GF-D8 (cell line): ENCODE data around the gene ARHGAP22.
"Not testable (repeated sequence)": the region's sequence is repeated elsewhere in the genome, so short reads cannot be mapped to it uniquely, and the experiment has no call there.

Experiments
- DNase-seq: peaks from one replicate; lab custom pipeline; 2025; lab: John Stamatoyannopoulos, UW

ARHGAP22 gene

DNA sequence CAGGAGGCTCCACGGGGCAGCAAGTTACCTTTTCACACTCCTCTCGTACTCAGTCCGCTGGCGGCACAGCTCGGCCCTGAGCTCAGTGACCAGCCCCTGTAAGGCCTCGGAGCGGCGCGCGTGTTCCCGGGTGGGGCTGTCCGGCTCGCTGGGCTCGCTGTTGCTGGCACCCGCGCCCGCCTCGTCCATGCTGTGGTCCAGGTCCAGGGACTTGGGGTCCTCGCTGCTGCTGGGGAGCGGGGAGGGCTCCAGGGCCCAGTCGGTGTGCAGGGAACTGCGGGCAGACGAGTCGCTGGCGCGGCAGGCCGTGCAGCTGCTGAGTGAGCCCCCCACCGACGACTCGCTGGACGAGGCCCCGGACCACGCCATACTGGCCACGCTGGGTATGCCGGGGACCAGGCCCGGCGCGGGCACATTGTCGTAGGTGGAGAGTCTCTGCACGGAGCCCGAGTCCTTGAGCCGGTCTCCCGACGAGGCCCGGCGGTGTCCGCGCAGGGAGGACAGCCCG is 154.6 kb downstream of the ARHGAP22 start:
- DNase-seq = no peak

DNA sequence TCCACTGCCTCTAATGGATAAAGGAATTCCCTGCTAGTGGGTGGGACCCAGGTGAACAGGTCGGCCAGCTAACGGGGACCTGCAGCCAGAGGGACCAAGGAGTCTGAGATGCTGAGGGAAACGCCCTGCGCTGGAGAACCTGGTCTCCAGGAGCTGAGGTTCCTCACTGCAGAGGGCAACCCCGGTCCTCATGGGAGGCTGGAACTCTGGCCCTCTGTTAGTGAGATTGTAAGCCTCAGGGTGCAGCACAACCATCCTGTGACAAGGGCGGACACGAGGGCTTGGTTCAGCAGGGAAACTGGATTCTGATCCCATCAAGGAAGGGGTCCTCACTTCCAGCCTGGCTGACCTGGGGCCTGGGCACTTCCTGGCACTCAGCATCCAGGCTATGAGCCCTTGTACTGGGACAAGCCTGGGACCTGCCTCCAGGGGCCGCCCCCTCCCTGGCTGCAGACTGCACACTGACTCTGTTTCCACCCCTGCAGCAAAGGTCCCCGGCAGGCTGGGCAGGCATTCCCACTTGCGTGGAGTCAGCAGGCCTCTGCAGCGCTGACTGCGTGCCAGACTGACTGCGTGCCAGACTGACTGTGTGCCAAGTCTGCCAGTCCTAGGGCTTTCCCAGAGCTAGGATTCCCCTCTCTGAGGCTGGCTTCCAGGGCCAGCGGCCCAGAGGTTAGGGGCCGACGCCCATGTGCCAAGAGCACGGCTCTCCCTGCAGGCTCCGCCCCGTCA is 155.2 kb downstream of the ARHGAP22 start:
- no peak for DNase-seq

DNA sequence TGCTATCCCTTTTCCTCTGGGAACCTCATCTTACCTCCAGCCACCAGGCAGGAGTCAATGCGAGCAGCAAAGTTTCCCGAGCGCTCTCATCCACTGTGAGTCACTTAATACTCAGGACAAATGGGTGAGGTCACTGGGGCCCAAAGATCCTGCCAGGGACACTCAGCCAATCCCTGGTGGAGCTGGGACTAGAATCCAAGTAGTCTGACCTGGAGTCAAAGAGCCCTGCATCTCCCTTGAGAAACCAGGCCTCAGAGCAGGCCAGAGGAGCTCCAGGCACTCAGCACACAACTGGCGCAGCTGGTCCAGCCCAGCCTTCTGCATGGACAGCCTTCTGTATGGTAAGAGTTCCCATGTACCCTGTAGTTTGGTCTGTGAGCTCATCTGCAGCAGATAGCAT is 156.1 kb downstream of the ARHGAP22 start:
- no peak for DNase-seq

DNA sequence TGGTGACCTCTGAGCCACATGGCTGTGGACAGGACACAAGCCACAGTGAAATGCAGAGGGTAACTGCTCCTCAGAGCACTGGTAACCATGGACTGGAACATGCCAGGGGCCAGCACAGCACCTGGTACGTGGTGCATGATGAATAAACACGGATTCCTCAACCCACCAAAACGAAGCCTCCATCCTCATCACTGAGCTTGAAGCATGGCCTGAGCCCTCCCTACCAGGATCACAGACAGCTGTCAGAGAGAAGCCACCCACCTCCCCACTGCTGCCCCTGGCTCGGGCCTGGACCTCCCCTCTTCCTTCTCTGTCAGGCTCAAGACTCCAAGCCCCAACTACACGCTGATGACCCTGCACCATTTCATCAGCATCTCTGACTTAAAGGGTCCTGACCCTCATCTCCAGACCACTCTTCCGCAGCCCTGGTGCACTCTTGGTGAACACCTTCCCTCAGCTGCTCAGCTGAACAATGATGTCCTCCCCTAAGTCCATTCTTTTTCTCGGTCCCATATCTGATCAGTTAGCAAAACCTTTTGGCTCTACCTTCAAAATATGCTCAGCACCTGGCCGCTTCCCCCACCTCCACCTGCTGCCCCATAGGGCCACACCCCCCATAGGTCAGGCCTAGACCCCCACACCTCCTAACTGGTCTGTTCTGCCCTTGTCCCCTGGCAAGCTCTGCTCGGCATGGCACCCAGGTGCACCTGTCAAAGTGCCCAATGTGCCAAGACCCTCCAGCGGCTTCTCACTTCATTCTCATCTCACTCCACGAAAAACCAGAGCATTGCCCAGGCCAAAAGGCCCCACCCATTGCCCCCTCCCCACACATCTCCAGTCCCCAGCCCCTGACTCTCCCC is 157.3 kb downstream of the ARHGAP22 start:
- no peak for DNase-seq

DNA sequence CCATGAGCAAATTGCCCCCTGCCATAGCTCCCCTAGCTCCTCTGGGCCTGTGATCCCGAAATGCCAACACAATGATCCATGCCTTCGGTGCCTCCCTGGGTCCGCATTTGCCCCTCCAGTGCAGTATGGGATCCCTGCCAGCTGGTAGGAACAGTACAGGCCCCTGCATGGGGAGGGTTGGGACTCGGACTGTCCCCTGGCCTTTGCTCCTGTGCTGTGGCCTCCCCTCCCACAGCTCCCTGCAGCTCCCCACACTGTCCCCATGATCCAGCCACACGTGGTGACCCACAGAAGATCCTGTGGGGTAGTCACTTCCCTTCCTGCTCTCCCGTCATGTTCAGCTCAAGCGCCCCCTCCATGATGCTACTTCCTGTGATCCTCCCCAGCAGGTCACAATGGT is 158.1 kb downstream of the ARHGAP22 start:
- DNase-seq = no peak

DNA sequence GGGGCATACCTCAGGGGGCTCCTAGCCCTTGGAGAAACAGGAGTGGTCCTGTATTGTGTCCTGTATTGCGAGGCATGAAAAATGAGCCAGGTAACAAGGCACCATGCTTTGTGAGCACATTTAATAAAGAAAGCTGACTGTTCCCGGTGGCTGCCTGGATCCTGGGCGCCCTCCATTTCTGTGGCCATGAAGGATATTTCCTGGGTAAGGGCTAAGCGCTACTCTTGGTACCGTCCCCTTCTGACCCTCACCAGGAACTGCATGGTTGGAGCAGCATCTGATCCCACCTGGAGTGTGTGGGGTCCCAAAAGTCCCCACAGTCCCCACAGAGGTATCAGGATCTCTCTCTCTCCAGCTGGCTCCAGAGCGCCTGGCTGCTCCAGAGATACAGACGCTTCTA is 158.9 kb downstream of the ARHGAP22 start:
- DNase-seq = no peak

DNA sequence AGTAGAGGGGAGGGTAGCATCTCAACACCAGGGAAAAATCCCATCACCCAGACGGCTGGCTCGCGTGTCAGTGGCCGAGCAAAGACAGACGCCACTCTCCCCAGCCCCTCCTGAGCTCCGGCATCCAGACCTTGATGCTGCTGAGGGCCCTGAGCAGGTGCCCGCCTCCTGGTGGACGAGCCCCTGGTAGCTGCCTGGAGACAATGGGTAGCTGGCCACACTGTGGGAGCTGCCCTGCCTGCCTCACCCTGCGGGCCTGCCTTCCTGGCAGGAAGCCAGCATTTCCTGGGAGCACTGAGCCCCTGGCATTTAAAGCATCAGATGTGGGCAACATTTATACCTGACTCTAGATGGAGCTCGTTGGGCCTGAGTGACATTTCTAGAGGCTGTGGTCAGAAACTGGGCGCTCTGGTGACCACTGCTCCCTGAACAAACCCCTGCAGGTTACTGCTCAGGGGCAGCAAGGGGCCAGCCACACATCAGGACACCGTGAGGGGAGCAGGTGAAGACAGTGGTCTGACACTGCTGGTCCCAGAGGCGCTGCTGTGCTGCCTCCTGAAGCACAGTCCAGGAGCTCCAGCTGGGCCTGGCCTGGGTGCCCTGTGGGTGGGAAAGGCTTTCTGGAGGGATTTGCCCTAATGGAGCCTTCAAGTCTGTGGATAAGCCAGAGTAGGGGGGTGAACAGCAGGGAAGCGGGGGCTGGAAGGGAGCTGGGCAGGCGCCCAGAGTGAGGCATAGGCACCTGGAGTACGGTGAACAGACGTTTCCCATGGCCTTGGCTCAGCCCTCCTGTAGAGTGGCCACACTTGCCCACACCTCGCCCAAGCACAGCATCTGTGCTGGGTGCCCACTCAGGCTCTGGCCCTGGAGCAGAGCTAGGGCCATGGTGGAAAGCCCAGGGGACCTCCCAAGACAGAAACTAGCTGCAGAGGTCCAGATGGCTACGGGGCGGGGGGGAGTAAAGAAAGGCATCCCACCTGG is 159.7 kb downstream of the ARHGAP22 start:
- no peak for DNase-seq

DNA sequence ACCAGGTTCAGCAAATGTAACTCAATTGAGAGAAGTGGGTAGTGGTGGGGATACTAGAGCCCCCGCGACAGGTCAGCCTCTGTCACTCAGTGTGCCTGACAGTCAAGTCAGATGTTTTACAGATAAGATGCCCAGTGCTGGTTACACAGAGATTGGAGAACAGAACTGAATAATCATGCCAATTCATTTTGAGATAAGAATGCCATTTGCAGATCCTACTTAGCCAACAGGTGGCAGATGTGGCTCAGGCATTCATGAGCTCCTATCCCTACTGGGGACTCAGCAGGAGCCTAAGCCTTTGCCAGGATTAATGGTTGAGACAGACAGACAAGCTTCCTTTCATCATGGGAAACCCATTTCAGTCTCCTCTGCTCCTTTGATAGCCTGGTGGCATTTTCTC is 160.6 kb downstream of the ARHGAP22 start:
- DNase-seq = peak; percentile 47

DNA sequence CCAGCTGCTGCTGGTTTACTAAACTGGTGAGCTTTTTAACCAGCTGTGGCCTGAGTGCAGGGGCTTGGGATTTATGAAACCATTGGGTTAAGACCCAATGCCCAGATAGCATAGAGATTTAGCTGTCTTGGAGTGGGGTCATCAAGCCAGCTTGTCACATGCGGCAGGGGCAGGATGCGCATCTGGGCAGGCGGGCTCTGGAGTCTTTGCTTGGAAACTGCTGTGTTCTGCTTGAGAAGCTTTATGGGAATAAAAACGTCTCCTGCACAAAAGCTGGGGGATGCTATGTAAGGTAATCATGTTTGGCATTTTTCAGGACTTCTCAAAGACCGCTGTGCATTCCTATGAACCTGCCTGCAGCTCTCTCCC is 162.1 kb downstream of the ARHGAP22 start:
- no peak for DNase-seq

DNA sequence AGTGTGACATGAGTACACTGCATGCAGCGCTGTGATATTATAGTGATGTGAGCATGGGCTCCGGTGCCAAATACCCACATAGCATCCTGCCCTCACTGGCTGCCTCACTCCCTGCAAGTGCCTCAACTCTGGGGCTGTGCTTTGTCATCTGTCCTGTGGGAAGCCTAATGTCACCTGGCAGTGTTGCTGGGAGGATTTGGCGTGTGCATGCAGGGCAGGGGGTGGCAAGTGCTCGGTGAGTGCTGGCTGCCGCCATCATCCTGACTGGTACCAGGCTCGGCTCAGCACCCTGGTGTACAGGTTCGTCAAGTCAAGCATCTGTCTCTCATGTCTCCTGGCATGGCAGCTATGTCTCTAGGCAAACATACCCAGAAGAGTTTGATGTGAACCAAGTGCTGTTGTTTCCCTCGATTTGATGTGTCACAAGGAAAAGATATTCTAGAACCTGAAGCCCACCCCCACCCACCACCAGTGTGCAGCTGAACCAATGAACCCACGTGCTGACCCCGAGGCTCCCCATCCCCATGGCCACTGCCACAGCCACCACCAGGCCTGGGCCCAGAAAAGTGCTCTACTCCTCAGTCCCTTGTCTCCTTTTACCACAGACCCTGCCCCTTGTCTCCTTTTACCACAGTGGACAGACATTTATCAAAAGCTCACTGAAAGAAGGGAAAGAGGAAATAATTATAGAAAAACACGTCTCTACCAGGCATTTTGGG is 162.6 kb downstream of the ARHGAP22 start:
- DNase-seq = no peak

DNA sequence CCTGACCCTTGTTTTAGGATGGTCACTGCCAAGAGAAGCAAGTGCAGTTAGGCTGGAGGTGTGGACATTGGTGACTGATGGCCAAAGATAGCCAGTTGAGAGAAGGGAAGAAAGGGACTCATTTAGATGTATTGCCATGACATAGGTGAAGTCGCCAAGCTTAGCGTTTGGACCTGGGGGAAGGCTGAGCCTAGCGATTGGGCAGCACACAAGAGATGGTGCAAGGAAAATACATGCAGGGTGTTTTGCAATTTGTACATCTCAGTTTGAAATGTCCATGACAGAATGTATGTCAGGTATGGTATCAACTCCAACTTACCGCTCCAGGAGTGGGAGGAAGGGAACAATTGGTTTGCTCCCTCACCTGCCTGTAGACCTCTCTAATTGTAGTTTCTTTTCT is 164.1 kb downstream of the ARHGAP22 start:
- no peak for DNase-seq

DNA sequence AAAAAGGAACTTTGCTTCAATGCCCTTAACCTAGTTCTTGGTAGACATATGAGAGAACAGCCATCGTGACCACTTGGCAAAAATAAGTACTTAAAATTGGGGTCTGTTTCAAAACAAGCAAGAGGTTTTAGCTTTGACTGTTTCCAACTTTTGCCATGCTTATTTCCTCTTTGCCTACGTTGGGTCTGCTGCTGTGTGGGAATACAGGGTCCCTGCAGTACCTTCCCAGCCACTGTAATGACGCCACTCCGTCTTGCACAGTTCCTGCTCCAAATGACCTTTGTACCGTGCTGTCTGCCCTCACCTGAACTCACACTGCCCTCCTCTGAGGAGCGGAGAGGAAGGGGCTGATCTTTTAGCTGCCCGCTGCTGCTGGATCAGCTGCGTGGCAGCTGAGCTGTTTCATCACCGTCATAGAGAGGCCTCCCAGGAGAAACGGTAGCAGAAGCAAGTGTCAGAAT is 165.3 kb downstream of the ARHGAP22 start:
- no peak for DNase-seq

DNA sequence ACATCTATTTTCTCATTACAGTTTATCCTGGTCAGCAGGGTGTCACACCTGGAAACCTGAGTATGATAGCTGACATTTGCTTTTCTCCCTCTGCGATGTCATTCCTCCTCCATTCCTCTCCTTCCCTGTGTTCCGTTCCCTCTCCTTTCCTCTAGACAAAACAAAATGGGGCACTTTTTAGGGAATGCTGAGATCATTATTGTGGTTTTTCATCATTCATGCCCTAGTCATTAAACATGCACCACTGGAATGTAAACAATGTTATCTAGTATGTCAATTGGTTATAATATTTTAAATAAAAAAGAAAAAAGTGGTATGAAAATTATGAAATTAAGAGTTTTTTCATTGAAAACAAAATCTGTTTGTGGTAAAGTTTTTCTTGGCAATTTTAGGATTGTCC is 165.8 kb downstream of the ARHGAP22 start:
- DNase-seq = no peak

DNA sequence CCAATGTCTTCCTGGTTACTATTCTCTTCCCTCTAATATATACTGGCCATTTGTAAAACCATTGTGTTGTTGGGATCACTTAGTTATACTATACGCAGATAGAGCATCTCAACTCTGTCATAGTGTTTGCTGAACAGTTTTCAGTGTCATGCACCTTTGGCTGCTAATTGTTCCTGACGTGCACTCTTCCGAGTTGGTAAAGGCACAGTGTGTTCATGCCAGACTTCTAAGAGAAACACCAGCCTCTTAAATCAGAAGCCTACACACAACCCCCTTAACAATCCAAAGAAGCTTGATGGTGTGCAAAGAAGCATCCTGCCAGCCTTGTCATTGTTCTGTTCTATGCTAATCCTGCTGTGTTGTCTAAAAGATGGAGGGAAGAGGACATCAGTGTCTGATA is 167.3 kb downstream of the ARHGAP22 start:
- DNase-seq = no peak

DNA sequence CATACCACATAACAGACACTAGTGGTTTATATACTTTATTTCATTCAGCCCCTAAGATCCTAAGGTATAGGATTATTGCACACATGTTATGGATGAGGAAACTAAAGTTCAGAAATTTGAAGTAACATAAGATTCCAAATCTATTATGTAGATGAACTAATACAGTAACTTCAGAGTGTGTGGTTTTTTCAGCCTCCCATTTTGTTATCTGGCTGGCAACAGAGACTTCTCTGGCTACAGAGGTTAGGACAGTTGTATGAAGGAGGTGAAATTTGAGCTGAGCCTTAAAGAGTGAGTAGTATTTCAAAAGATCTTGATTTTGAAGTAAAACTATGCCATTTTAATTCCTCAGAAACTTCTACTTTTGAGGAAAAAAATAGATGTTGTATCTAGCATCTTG is 173.0 kb downstream of the ARHGAP22 start:
- DNase-seq = no peak

DNA sequence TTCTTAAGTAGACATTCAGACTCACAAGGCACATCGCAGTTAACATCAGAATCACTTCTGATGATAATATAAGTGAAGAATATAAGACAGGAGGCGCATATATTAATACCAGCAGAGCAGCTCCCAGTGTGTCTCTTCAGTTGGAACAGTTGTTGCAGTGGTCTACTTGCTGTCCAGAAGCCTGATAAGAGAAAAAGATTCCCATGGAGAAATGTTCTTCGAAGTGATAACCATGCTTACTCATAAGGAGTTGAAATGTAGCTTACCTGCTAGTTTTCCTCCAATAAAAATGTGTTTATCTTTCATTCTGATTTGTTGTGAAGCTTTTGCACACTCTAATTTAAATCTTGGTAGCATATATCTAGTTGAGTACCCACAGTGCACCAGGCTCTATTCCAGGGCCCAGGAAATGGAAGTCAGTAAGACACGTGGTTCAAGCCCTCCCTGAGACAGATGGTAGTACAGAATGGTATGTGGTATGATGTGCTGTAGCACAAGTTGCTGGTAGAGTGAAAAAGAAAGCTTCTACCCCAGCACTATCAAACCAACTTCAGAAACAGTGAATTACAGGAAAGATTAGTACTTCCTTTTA is 174.4 kb downstream of the ARHGAP22 start:
- DNase-seq = no peak

DNA sequence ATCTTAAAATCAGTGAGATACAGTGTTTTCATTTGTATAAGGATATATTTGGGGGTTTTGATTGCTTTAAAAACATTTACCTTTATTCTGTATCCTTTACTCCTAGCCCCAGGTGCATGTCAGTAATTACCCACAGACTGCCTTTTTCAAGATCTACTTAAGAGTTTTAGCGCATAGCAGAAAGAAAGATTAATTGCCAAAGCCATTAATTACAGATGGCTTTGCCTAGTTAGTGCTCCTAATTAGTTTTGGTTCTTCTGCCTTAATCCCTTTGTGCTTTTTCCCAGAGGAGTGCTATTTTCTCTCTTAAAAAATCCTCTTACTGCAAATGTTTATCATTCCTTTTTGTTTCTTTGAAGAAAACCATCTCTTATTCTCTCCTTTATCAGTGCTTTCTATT is 175.6 kb downstream of the ARHGAP22 start:
- no peak for DNase-seq

DNA sequence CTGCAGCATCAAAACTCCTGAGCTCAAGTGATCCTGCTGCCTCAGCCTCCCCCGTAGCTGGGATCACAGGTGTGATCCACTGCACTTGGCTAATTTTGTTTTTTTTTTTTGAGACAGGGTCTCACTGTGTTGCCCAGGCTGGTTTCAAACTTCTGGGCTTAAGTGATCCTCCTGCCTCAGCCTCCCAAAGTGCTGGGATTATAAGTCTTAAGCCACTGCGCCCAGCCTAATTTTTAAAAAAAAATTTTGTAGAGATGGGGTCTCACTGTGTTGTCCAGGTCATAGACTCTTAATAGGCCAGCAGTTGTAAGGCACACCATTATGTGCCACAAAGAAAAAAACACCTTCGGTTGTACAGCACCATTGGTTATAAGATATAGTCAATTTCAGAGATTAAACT is 176.0 kb downstream of the ARHGAP22 start:
- DNase-seq = no peak

DNA sequence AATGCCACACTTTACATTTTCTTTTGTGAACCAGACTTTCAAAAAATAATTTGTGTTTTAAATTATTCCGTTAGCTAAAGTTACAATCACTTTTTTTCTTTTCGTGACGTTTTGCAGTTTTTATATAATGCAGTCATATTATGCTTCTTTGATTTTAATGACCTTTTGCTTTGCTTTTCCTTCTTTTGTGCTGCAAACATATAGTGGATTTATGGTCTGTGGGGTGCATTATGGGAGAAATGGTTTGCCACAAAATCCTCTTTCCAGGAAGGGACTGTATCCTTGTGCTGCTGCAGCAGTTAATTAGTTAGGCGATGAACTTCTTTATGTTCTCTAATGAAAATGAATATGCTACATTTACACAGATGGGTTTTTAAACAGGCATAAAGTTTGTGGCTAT is 181.0 kb downstream of the ARHGAP22 start:
- no peak for DNase-seq

DNA sequence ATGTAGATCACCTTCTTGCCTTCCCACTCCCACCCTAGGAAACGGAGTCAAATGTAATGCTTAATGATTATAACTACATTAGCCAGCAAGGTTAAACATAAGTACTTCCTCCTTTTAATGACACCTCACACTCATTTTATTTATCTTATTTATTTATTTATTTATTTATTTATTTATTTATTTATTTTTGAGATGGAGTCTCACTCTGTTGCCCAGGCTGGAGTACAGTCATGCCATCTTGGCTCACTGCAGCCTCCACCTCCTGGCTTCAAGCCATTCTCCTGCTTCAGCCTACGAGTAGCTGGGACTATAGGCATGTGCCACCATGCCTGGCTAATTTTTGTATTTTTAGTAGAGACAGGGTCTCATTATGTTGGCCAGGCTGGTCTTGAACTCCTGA is 183.0 kb downstream of the ARHGAP22 start:
- DNase-seq = not testable (repeated sequence)

DNA sequence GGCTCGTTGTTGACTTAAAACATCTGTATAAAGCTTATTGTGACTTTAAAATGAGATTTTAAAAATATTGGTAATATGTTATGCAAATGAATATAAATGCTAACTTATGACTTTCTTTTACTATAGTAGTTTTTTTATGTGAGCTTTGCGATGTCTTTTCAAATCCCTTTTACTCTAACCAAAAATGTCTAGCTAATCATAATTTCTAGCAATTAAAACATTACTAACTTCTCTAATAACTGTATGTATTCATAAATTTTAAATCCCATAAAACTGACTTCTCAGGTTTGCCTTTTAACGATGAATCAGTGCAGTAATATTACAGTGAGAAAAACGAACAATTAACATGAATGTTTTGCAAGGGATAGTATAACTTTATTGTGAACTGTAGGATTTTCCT is 185.2 kb downstream of the ARHGAP22 start:
- DNase-seq = no peak
